Measurements from ENCODE around the gene EIF3K. TPM values are rescaled to one million over a fixed set of nuclear protein-coding genes. Genes with fewer than 3 reads are reported as not detected.

Gene EIF3K
- total RNA-seq, 1 experiment from 2014 or later: 2,011 TPM

DNA sequence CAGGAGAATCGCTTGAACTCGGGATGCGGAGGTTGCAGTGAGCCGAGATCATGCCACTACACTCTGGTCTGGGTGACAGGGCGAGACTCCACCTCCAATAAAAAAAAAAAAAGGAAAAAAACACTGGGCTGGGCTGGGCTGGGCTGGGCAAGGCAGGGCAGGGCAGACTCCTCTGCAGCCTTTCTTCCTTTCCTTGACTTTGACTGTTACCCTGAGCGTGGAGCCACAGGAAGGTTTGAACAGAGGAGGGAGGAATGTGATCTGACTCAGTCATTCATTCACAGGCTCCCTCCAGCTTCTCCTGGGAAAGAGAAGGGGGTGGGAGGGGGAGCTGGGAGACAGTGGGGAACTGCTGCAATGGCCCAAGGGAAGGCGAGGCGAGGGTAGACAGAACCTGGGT, 25.7 kb downstream of the EIF3K start:
- ChIA-PET POLR2A (interaction anchor here (0.6 to 0.9 kb wide), 3 partner anchors 13 to 811 kb away, joined by 3 to 7 read pairs (median 5); no protein-coding TSS in a partner anchor), CTCF (interaction anchor here (0.7 to 1.0 kb wide), 3 partner anchors 10 to 29 kb away, joined by 5 to 9 read pairs (median 5); no protein-coding TSS in a partner anchor)
- intact Hi-C loops (cut with micrococcal nuclease; ENCODE audit: unreplicated experiment) (no loop called here), in situ Hi-C loops (cut with HindIII; ENCODE audit: low pct_unique_long_range_greater_than_20kb, low sequenced_read_pairs) (no loop called here)
- DNase-seq (ENCODE audit: low read depth, low spot score) (no peak), ATAC-seq (no peak)
- H3K4me1 ChIP-seq (ENCODE audit: control insufficient read depth, insufficient read depth, low read length): peaks cover 3% of the 10 kb centered on the region; the same call in 1 of the 2 replicates
- no peaks in the 10 kb centered on the region for H3K36me3 ChIP-seq (ENCODE audit: control insufficient read depth, insufficient read depth, low read length)
- no peaks in the 10 kb centered on the region for H3K27me3 ChIP-seq (ENCODE audit: control insufficient read depth, insufficient read depth, low read length)
- no TSS peak for BruUV-seq (replicated peaks)
- no peaks in the 10 kb centered on the region for H3K9me3 ChIP-seq (ENCODE audit: control insufficient read depth, insufficient read depth, low read depth, low read length)
- no peak overlapping the region for H3K27ac ChIP-seq (ENCODE audit: low read length)
- no peak overlapping the region for H3K4me3 ChIP-seq (ENCODE audit: low read depth in 2 of 2, low read length in 2 of 2)
- TF ChIP-seq SIN3A (IDR thresholded peaks at IDR 0.05; ENCODE audit: borderline replicate concordance, insufficient read depth, low read depth, low read length) (no peak), TCF7L2 (IDR thresholded peaks at IDR 0.05; ENCODE audit: low read depth, low read length) (no peak), POLR2AphosphoS5 (IDR thresholded peaks at IDR 0.05; ENCODE audit: low read depth, low read length) (no peak)
- TF ChIP-seq, protein P1, sequence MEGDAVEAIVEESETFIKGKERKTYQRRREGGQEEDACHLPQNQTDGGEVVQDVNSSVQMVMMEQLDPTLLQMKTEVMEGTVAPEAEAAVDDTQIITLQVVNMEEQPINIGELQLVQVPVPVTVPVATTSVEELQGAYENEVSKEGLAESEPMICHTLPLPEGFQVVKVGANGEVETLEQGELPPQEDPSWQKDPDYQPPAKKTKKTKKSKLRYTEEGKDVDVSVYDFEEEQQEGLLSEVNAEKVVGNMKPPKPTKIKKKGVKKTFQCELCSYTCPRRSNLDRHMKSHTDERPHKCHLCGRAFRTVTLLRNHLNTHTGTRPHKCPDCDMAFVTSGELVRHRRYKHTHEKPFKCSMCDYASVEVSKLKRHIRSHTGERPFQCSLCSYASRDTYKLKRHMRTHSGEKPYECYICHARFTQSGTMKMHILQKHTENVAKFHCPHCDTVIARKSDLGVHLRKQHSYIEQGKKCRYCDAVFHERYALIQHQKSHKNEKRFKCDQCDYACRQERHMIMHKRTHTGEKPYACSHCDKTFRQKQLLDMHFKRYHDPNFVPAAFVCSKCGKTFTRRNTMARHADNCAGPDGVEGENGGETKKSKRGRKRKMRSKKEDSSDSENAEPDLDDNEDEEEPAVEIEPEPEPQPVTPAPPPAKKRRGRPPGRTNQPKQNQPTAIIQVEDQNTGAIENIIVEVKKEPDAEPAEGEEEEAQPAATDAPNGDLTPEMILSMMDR (IDR thresholded peaks at IDR 0.05): no peak
- TF ChIP-seq, protein P2, sequence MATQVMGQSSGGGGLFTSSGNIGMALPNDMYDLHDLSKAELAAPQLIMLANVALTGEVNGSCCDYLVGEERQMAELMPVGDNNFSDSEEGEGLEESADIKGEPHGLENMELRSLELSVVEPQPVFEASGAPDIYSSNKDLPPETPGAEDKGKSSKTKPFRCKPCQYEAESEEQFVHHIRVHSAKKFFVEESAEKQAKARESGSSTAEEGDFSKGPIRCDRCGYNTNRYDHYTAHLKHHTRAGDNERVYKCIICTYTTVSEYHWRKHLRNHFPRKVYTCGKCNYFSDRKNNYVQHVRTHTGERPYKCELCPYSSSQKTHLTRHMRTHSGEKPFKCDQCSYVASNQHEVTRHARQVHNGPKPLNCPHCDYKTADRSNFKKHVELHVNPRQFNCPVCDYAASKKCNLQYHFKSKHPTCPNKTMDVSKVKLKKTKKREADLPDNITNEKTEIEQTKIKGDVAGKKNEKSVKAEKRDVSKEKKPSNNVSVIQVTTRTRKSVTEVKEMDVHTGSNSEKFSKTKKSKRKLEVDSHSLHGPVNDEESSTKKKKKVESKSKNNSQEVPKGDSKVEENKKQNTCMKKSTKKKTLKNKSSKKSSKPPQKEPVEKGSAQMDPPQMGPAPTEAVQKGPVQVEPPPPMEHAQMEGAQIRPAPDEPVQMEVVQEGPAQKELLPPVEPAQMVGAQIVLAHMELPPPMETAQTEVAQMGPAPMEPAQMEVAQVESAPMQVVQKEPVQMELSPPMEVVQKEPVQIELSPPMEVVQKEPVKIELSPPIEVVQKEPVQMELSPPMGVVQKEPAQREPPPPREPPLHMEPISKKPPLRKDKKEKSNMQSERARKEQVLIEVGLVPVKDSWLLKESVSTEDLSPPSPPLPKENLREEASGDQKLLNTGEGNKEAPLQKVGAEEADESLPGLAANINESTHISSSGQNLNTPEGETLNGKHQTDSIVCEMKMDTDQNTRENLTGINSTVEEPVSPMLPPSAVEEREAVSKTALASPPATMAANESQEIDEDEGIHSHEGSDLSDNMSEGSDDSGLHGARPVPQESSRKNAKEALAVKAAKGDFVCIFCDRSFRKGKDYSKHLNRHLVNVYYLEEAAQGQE (IDR thresholded peaks at IDR 0.05; ENCODE audit: insufficient read depth in 1 of 2, low read depth in 2 of 2, low read length in 1 of 2): no peak

DNA sequence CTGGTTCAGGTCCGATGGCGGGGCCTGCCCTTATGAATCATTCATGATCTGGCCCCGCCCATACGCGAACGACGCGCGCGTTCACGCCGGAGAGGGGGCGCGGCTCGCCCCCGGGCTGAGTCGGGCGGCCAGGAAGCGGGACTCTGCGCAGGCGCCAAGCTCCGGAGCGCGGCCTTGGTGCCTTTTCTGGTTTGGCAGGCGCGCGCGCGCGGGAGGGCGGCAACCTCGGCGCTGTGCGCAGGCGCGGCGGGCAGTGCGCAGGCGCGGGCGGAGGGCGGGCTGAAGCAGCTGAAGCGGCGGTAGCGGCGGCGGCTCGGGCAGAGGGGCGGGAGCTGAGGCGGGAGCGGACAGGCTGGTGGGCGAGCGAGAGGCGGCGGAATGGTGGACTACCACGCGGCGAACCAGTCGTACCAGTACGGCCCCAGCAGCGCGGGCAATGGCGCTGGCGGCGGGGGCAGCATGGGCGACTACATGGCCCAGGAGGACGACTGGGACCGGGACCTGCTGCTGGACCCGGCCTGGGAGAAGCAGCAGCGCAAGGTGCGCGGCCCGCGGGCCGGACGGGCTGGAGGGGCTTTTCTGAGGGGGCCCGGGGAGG, 28.5 kb downstream of the EIF3K start, which contains the start of gene ACTN4:
Gene ACTN4 (plus strand): TSS at position 282 of the 598 bp plus-strand sequence. CDS start 97 bp downstream, at position 379.
- BruUV-seq (replicated peaks): no TSS peak
- Histone ChIP-seq H3K36me3 (ENCODE audit: control insufficient read depth, insufficient read depth, low read length) (no peaks in the 10 kb centered on the region), H3K27me3 (ENCODE audit: control insufficient read depth, insufficient read depth, low read length) (no peaks in the 10 kb centered on the region), H3K27ac (ENCODE audit: low read length) (peak within 1 kb of the TSS; percentile 96), H3K4me1 (ENCODE audit: control insufficient read depth, insufficient read depth, low read length) (peaks cover 16% of the 10 kb centered on the region), H3K4me3 (ENCODE audit: low read depth in 2 of 2, low read length in 2 of 2) (peak within 1 kb of the TSS; percentile 50 to 68), H3K9me3 (ENCODE audit: control insufficient read depth, insufficient read depth, low read depth, low read length) (no peaks in the 10 kb centered on the region)
- intact Hi-C loops (cut with micrococcal nuclease; ENCODE audit: unreplicated experiment) (no loop called here), in situ Hi-C loops (cut with HindIII; ENCODE audit: low pct_unique_long_range_greater_than_20kb, low sequenced_read_pairs) (no loop called here)
- DNase-seq (ENCODE audit: low read depth, low spot score) (peak; percentile 100), ATAC-seq (peak; percentile 83)
- ChIA-PET CTCF (interaction anchor here (0.6 to 2.1 kb wide), 10 partner anchors 9 to 245 kb away, joined by 3 to 22 read pairs (median 4); partner anchors contain the start of gene FAM98C), POLR2A (interaction anchor here (0.5 to 1.9 kb wide), 30 partner anchors 9 to 1677 kb away, joined by 3 to 22 read pairs (median 4); partner anchors contain the start of genes EIF3K, LRFN1 and MAP4K1)
- no peak for TF ChIP-seq TCF7L2 (IDR thresholded peaks at IDR 0.05; ENCODE audit: low read depth, low read length)
- TF ChIP-seq, protein P2 (IDR thresholded peaks at IDR 0.05; ENCODE audit: insufficient read depth in 1 of 2, low read depth in 2 of 2, low read length in 1 of 2): no peak
- TF ChIP-seq POLR2AphosphoS5 (IDR thresholded peaks at IDR 0.05; ENCODE audit: low read depth, low read length): no peak
- TF ChIP-seq SIN3A (IDR thresholded peaks at IDR 0.05; ENCODE audit: borderline replicate concordance, insufficient read depth, low read depth, low read length): no peak
- TF ChIP-seq, protein P1 (IDR thresholded peaks at IDR 0.05): no peak
